BJ (cell line): ENCODE measurements around the gene STXBP3. TPM values are rescaled to one million over a fixed set of nuclear protein-coding genes. Genes with fewer than 3 reads are reported as not detected.

ENCODE experiments used
- CTCF ChIA-PET: fragments of 350-600 bp; formaldehyde crosslinking; extraction: SDS; loops from one replicate; lab custom pipeline; 2021; ENCODE audit warnings: antibody characterized with exemption, inconsistent platforms; lab: Yijun Ruan, JAX
- POLR2A ChIA-PET: fragments of 300-600 bp; sonication (Branson Sonifier 250); formaldehyde crosslinking; extraction: SDS; loops from one replicate; lab custom pipeline; 2021; ENCODE audit warnings: antibody characterized with exemption; lab: Charles Lee
- DNase-seq: peaks from one replicate; pipeline ENCODE4 v3.0.0-alpha.2; 2011; ENCODE audit warnings: low read depth
- H3K27me3 ChIP-seq: 2 replicates; pipeline ENCODE4 v1.6.0; 2011; ENCODE audit warnings: low read length; ENCODE audit not compliant: control insufficient read depth, insufficient read depth
- H3K36me3 ChIP-seq: 2 replicates; pipeline ENCODE4 v1.5.1; 2011; ENCODE audit warnings: low read length; ENCODE audit not compliant: control insufficient read depth, insufficient read depth
- H3K4me3 ChIP-seq: 2 replicates; pipeline ENCODE4 v1.5.1; 2011; ENCODE audit warnings: low read depth, mild to moderate bottlenecking, control low read depth, low read length
- CTCF ChIP-seq: IDR thresholded peaks from 2 replicates; pipeline ENCODE4 v1.5.1; 2011; ENCODE audit warnings: low read depth, mild to moderate bottlenecking, control low read depth, inconsistent platforms, low read length, moderate library complexity; ENCODE audit not compliant: insufficient read depth
- polyA plus RNA-seq: library from polyadenylated mRNA; depleted of rRNA; stranded (reverse); fragments of >200 nt; gene quantifications from 2 replicates; pipeline ENCODE4 v1.2.3, GENCODE V29; 2011

The STXBP3 gene
- polyA plus RNA-seq, 1 experiment, result 10.8 TPM

DNA sequence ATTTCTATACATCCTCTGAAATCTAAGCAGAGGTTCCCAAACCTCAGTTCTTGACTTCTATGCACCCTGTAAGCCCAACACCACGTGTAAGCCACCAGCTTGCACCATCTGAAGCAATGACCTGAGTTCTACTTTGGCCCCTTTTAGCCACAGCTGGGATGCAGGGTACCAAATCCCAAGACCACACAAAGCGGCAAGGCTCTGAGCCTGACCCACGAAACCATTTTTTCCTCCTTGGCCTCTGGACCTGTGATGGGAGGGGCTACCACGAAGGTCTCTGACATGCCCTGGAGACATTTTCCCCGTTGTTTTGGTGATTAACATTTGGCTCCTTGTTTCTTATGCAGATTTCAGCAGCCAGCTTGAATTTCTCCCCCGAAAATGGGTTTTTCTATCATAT is 38.8 kb downstream of the STXBP3 start:
- Histone ChIP-seq H3K4me3 (no peak overlapping the region), H3K27me3 (no peaks in the 10 kb centered on the region), H3K36me3 (peaks cover 4% of the 10 kb centered on the region)
- ChIA-PET CTCF (interaction anchor here (0.6 kb wide), 1 partner anchor 176 kb away, joined by 3 read pairs; no protein-coding TSS in a partner anchor), POLR2A (no interaction called here)
- no peak for DNase-seq
- no peak for TF ChIP-seq CTCF

DNA sequence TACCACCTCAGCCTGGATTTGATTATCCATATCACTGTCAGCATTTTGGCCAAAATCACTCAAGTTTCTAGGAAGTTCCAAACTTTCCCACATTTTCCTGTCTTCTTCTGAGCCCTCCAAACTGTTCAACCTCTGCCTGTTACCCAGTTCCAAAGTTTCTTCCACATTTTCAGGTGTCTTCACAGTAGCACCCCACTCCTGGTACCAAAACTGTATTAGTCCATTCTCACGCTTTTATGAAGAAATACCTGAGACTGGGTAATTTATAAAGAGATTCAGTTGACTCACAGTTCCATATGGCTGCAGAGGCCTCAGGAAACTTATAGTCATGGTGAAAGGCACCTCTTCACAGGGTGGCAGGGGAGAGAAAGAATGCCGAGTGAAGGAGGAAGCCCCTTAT is 39.4 kb downstream of the STXBP3 start:
- no peak for TF ChIP-seq CTCF
- peaks cover 4% of the 10 kb centered on the region for H3K36me3 ChIP-seq
- DNase-seq, result no peak
- ChIA-PET CTCF (no interaction called here), POLR2A (no interaction called here)
- H3K4me3 ChIP-seq, result no peak overlapping the region
- no peaks in the 10 kb centered on the region for H3K27me3 ChIP-seq

DNA sequence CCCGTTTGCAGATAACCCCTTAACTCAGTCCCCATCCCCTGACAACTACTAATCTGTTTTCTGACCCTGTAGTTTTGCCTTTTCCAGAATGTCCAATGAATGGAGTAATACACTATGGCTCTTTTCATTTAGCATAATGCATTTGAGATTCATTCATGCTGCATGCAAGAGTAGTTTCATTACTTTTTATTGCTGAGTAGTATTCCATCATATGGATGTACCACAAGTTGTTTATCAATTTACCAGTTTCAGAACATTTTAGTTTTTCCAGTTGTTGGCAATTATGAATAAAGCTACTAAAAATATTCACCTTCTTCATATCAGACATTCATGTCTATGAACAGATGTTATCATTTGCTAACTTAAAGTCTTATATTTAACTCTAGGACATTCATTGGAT is 45.3 kb downstream of the STXBP3 start:
- ChIA-PET POLR2A (no interaction called here), CTCF (no interaction called here)
- peaks cover 6% of the 10 kb centered on the region for H3K36me3 ChIP-seq
- no peak overlapping the region for H3K4me3 ChIP-seq
- TF ChIP-seq CTCF, result no peak
- H3K27me3 ChIP-seq, result no peaks in the 10 kb centered on the region
- no peak for DNase-seq

- no peak for TF ChIP-seq CTCF
- ChIA-PET CTCF (no interaction called here), POLR2A (no interaction called here)
- no peak for DNase-seq
- Histone ChIP-seq H3K4me3 (no peak overlapping the region), H3K36me3 (peaks cover 6% of the 10 kb centered on the region), H3K27me3 (no peaks in the 10 kb centered on the region)
Observed at GRCh38 chr1:108792420-108792819, 45.9 kb downstream of the STXBP3 start.

DNA sequence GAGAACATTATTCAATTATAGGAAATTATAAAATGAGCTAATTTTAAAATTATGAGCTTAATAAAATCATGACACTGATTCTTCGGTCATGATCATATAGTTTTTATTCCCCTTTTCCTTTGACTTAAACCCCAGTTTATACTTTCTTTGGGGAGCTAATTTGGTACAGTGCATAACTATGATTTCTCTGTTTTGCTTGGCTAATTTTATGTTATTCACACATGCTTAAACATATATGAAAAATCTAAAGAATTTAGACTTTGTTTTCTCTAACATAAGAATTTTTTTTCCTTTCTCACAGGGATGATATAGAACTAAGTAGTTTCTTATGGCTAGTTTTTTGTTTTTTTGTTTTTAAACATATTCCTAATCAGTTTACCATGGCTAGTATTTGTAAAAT is 52.5 kb downstream of the STXBP3 start:
- no peaks in the 10 kb centered on the region for H3K27me3 ChIP-seq
- CTCF ChIA-PET, result no interaction called here
- POLR2A ChIA-PET, result interaction anchor here (0.6 kb wide), 1 partner anchor 296 kb away, joined by 3 read pairs; no protein-coding TSS in a partner anchor
- DNase-seq, result no peak
- H3K36me3 ChIP-seq, result peaks cover 6% of the 10 kb centered on the region
- no peak for TF ChIP-seq CTCF
- no peak overlapping the region for H3K4me3 ChIP-seq
